SJCRH30 (cell line): ENCODE measurements around the gene ZNF575. TPM values are rescaled to one million over a fixed set of nuclear protein-coding genes. Genes with fewer than 3 reads are reported as not detected.
"Not testable (repeated sequence)": the region's sequence is repeated elsewhere in the genome, so short reads cannot be mapped to it uniquely, and the experiment has no call there.

Source experiments
- DNase-seq, 2 experiments: peaks; one replicate each; pipeline ENCODE4 v3.0.0-alpha.2; 2015 to 2020
- H3K27ac ChIP-seq: fragments of 250-450 bp; sonication (Bioruptor Pico); 2 replicates; pipeline ENCODE4 v1.5.1; 2020; ENCODE audit warnings: mild to moderate bottlenecking, moderate library complexity
- H3K27me3 ChIP-seq: fragments of 250-450 bp; sonication (Bioruptor Pico); 2 replicates; pipeline ENCODE4 v1.5.1; 2020; ENCODE audit warnings: mild to moderate bottlenecking, moderate library complexity
- H3K36me3 ChIP-seq: fragments of 250-450 bp; sonication (Bioruptor Pico); 2 replicates; pipeline ENCODE4 v1.5.1; 2020; ENCODE audit warnings: mild to moderate bottlenecking, moderate library complexity
- H3K4me1 ChIP-seq: fragments of 250-450 bp; sonication (Bioruptor Pico); 2 replicates; pipeline ENCODE4 v1.5.1; 2020; ENCODE audit warnings: mild to moderate bottlenecking, moderate library complexity
- H3K4me3 ChIP-seq: fragments of 250-450 bp; sonication (Bioruptor Pico); 2 replicates; pipeline ENCODE4 v1.5.1; 2020; ENCODE audit warnings: mild to moderate bottlenecking, moderate library complexity
- H3K9me3 ChIP-seq: fragments of 250-450 bp; sonication (Bioruptor Pico); replicated peaks from 2 replicates; pipeline ENCODE4 v1.5.1; 2020; ENCODE audit warnings: mild to moderate bottlenecking, moderate library complexity
- total RNA-seq: library from RNA; depleted of rRNA; stranded (reverse); fragments of >200 nt; shearing (Covaris generic); gene quantifications from 2 replicates; pipeline ENCODE4 v1.2.3, GENCODE V29; 2014

The ZNF575 gene
- total RNA-seq, 1 experiment from 2014 or later: not detected

DNA sequence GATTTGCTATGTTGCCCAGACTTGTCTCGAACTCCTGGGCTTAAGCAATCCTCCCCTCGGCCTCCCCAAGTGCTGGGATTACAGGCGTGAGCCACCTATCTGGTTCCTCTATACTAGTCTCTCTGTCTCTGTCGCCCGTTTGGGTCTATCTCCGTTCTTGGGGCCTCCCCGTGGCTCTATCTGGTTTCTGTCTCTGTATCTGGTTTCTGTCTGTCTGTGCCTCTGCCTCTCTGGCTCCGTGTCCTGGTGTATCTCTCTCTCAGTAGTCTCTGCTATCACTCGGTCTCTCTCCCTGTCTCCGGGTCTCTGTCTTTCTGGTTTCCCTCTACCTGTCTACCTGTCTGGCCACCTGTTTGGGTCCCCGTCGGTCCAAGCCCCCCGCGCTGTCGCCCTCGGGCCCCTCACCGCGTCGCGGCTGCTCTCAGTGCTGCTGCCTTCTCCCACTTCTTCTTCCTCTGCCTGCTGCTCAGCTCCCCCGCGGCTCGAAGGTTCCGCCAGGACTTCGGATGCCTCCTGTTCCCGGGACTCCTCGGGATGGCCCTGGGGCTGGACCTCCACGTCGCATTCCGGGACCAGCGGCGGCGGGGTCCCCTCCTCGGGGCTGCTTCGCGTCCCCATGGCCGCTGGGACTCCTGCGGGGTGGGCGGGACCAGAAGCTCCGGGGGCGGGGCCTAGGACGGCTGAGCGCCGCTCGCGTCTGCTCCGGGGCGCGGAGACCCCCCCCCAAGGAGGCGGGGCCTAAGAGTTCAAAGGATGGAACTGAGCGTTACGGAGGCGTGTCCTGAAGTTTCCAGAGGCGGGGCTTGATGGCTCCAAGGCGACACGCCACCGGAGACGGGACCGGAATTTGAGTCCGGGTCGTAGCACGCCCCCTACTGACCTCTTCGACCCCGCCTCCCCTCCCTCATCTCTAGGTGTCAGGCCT lies 29.2 kb upstream of the ZNF575 start:
- DNase-seq: peak; percentile 96
- Histone ChIP-seq H3K4me1 (no peaks in the 10 kb centered on the region), H3K27ac (no peak overlapping the region), H3K36me3 (no peaks in the 10 kb centered on the region), H3K4me3 (peak overlapping the region; percentile 69), H3K9me3 (no peaks in the 10 kb centered on the region), H3K27me3 (no peaks in the 10 kb centered on the region)

- H3K9me3 ChIP-seq: no peaks in the 10 kb centered on the region
- H3K4me1 ChIP-seq: no peaks in the 10 kb centered on the region
- peak within 1 kb of the TSS; percentile 69 for H3K4me3 ChIP-seq
- no peaks in the 10 kb centered on the region for H3K27me3 ChIP-seq
- H3K36me3 ChIP-seq: no peaks in the 10 kb centered on the region
- H3K27ac ChIP-seq: no peak within 1 kb of the TSS
- peak; percentile 56 to 59 for DNase-seq
These were observed 28.4 kb upstream of the ZNF575 start, which contains the start of gene PHLDB3 for GRCh38 chr19:43504426-43505185. PHLDB3 (minus strand) TSS chr19:43504746; CDS start chr19:43504118, 628 bp downstream.

DNA sequence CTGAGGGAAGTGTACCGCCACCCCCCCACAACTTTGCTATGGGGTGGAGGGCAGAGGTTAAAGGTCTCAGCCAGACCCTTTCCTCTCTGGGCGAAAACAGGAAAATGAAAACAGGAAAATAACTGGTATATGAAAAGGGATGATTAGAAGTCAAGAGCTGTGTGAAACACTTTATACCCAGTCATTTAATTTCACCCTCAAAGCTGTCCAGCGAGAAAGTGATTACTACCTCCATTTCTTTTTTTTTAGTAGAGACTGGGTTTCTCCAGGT lies 27.9 kb upstream of the ZNF575 start:
- Histone ChIP-seq H3K4me3 (peak overlapping the region; percentile 69), H3K27me3 (no peaks in the 10 kb centered on the region), H3K27ac (no peak overlapping the region), H3K9me3 (no peaks in the 10 kb centered on the region), H3K36me3 (no peaks in the 10 kb centered on the region), H3K4me1 (no peaks in the 10 kb centered on the region)
- no peak for DNase-seq

DNA sequence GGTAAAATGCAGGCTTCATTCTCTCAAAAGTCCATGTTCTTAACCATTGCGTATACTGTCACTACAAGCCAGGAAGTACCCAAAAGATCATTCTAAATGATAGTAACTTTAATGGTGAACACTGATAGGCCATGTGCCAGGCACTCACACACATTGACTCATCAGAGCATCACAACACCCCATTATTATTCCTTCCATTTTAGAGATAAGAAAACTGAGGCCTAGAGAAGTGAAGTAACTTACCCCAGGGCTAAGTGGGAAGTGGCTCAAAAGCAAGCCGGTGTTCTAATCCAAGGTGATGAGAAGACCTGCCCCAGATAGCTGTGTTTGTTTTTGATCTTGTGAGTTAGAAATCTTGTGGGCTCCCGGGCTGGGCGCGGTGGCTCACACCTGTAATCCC lies 27.0 kb upstream of the ZNF575 start:
- no peak for DNase-seq
- no peaks in the 10 kb centered on the region for H3K9me3 ChIP-seq
- no peaks in the 10 kb centered on the region for H3K36me3 ChIP-seq
- H3K4me1 ChIP-seq: no peaks in the 10 kb centered on the region
- H3K27me3 ChIP-seq: no peaks in the 10 kb centered on the region
- H3K4me3 ChIP-seq: no peak overlapping the region
- H3K27ac ChIP-seq: no peak overlapping the region

DNA sequence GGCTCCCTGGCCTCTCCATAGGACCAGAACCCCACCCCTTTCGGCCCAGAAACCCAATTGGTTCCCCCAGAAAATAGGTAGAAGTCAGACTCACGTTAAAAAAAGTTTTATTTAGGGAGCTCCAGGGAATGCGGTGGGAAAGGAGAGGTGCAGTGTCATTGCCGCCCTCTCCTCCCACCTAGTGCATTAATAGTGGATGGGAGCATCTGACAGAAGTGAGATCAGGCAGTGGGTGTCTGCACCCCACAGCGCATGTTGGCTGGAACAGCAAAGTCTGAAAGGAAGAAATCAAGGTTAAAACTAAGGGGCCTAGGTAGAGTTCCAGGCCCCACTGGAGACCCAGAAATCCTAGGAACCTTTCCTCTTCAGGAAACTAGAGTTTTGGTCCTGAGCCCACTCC lies 26.4 kb upstream of the ZNF575 start:
- Histone ChIP-seq H3K4me3 (no peak overlapping the region), H3K36me3 (no peaks in the 10 kb centered on the region), H3K27ac (no peak overlapping the region), H3K9me3 (no peaks in the 10 kb centered on the region), H3K27me3 (no peaks in the 10 kb centered on the region), H3K4me1 (no peaks in the 10 kb centered on the region)
- DNase-seq: no peak

- no peaks in the 10 kb centered on the region for H3K27me3 ChIP-seq
- H3K27ac ChIP-seq: no peak overlapping the region
- DNase-seq: no peak
- no peak overlapping the region for H3K4me3 ChIP-seq
- no peaks in the 10 kb centered on the region for H3K36me3 ChIP-seq
- H3K9me3 ChIP-seq: no peaks in the 10 kb centered on the region
- H3K4me1 ChIP-seq: no peaks in the 10 kb centered on the region
These were observed 25.1 kb upstream of the ZNF575 start for GRCh38 chr19:43507880-43508279.

DNA sequence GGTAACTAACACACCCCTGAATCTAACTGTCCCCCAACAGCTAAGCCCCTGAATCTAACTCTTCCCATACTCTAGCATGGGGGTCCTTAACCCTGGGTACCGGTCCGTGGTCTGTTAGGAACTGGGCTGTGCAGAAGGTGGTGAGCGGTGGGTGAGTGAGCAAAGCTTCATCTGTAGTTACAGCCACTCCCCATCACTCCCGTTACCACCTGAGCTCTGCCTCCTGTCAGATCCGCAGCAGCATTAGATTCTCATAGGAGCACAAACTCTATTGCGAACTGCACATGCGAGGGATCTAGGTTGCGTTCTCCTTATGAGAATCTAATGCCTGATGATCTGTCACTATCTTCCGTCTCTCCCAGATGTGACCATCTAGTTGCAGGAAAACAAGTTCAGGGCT lies 22.3 kb upstream of the ZNF575 start:
- Histone ChIP-seq H3K36me3 (no peaks in the 10 kb centered on the region), H3K27ac (no peak overlapping the region)

GRCh38 chr19:43511324-43511723 lies 21.7 kb upstream of the ZNF575 start:
- H3K9me3 ChIP-seq: no peaks in the 10 kb centered on the region
- H3K36me3 ChIP-seq: no peaks in the 10 kb centered on the region
- no peak for DNase-seq
- no peaks in the 10 kb centered on the region for H3K27me3 ChIP-seq
- no peaks in the 10 kb centered on the region for H3K4me1 ChIP-seq
- H3K27ac ChIP-seq: no peak overlapping the region
- H3K4me3 ChIP-seq: no peak overlapping the region

More for the DNA sequence above, 22.3 kb upstream of the ZNF575 start:
- H3K4me3 ChIP-seq: no peak overlapping the region
- no peaks in the 10 kb centered on the region for H3K27me3 ChIP-seq
- DNase-seq: no peak
- no peaks in the 10 kb centered on the region for H3K9me3 ChIP-seq
- H3K4me1 ChIP-seq: no peaks in the 10 kb centered on the region

DNA sequence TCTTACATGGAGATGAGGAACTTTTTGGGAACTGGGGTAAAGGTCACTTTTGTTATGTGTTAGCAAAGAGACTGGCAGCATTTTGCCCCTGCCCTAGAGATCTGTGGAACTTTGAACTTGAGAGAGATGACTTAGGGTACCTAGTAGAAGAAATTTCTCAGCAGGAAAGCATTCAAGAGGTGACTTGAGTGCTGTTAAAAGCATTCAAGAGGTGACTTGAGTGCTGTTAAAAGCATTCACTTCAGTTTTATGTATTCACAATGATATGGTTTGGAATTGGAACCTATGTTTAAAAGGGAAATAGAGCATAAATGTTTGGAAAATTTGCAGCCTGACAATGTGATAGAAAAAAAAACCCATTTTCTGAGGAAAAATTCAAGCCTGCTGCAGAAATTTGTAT lies 20.6 kb upstream of the ZNF575 start:
- not testable (repeated sequence) for H3K4me1 ChIP-seq, H3K9me3 ChIP-seq, H3K27me3 ChIP-seq, H3K4me3 ChIP-seq, DNase-seq, H3K27ac ChIP-seq, H3K36me3 ChIP-seq

GRCh38 chr19:43518051-43518450 lies 14.9 kb upstream of the ZNF575 start:
- Histone ChIP-seq H3K4me1 (no peaks in the 10 kb centered on the region), H3K9me3 (no peaks in the 10 kb centered on the region), H3K27ac (no peak overlapping the region), H3K27me3 (no peaks in the 10 kb centered on the region), H3K4me3 (no peak overlapping the region), H3K36me3 (no peaks in the 10 kb centered on the region)
- no peak for DNase-seq

GRCh38 chr19:43519436-43520088 lies 13.4 kb upstream of the ZNF575 start:
- no peak overlapping the region for H3K27ac ChIP-seq
- no peak overlapping the region for H3K4me3 ChIP-seq
- H3K36me3 ChIP-seq: no peaks in the 10 kb centered on the region
- H3K9me3 ChIP-seq: no peaks in the 10 kb centered on the region
- H3K27me3 ChIP-seq: no peaks in the 10 kb centered on the region
- H3K4me1 ChIP-seq: no peaks in the 10 kb centered on the region
- peak; percentile 74 to 88 for DNase-seq

- Histone ChIP-seq H3K36me3 (no peaks in the 10 kb centered on the region), H3K4me1 (no peaks in the 10 kb centered on the region; the same call in 1 of the 2 replicates), H3K27ac (no peak overlapping the region), H3K27me3 (no peaks in the 10 kb centered on the region), H3K4me3 (no peak overlapping the region), H3K9me3 (no peaks in the 10 kb centered on the region)
- DNase-seq: no peak
These were observed 10.1 kb upstream of the ZNF575 start for GRCh38 chr19:43522929-43523328.

DNA sequence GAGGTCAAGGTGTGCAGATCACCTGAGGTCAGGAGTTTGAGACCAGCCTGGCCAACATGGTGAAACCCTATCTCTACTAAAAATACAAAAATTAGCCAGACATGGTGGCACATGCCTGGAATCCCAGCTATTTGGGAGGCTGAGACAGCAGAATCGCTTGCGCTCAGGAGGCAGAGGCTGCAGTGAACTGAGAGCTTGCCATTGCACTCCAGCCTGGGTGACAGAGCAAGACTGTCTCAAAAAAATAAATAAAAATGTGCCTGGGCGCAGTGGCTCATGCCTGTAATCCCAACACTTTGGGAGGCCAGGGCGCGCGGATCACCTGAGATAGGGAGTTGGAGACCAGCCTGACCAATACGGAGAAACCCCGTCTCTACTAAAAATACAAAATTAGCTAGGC lies 9.3 kb upstream of the ZNF575 start:
- not testable (repeated sequence) for H3K4me3 ChIP-seq, H3K27me3 ChIP-seq, H3K27ac ChIP-seq, H3K9me3 ChIP-seq, H3K36me3 ChIP-seq, H3K4me1 ChIP-seq, DNase-seq

DNA sequence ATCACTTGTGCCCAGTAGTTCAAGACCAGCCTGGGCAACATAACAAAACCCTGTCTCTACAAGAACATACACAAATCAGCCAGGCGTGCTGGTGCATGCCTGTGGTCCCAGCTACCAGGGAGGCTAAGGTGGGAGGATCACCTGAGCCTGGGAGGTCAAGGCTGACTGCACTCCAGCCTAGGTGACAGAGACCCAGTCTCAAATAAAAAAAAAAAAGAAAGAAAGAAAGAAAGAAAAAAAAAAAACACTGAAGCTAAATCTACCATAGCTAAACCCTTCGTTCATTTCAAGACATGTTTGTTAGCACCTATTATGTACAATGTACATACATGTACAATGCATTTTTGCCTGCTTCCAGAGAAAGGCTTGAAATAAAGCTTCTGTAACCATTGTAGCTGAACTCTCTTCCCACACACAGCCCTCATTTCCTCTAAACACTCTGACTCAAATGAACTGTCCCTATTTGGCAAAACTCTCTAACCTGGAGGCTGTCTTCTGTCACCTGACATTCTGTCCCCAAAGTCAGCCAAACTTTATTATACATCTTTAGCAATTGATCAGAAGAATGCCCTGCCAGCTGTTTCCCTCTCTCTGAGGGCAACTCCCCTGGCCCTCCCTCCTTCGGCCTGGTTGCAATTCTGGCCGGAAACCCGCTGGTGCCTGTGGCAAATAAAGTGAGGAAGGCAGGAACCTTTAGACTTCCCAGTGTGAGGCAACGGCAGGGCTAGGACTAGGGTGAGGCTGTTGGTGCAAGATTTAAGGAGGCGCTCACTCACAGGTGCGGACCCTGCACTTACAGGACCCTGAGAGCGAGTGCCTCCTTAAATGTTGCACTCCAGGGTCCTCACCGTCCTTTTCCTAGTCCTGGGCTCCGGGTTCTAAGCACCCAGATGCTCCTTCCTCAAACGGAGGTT lies 7.8 kb upstream of the ZNF575 start:
- H3K27ac ChIP-seq: no peak overlapping the region
- no peaks in the 10 kb centered on the region for H3K9me3 ChIP-seq
- no peaks in the 10 kb centered on the region for H3K36me3 ChIP-seq
- H3K4me3 ChIP-seq: peak overlapping the region; percentile 74
- no peaks in the 10 kb centered on the region; the same call in 1 of the 2 replicates for H3K4me1 ChIP-seq
- H3K27me3 ChIP-seq: no peaks in the 10 kb centered on the region
- peak; percentile 34 to 67 for DNase-seq
